GM19452 (cell line): ENCODE results near the gene RBM11.

Experiments used
- ATAC-seq: cut with Tn5 transposase; IDR thresholded peaks from one replicate; pipeline ENCODE4 v1.9.1; 2021; ENCODE audit not compliant: unreplicated experiment

Gene RBM11

DNA sequence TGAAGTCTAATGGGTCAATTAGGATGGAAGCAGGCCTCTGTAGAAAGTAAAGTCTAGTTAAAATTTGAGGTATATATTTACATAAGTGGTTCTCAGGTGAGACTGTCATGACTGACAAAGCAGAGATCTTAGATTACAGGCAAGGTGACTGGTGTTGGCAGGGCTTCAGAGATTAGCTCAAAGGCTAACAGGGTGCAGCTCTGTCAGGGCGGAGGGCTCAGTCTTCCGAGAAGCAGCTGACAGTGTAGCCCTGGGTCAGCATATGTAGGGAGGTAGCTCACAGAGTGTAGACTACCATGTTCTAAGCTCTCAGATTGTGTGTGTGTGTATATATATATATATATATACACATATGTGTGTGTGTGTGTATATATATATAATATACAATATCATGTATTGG is 54.7 kb downstream of the RBM11 start:
- no peak for ATAC-seq

GRCh38 chr21:14271053-14271452 is 55.1 kb downstream of the RBM11 start:
- no peak for ATAC-seq

- ATAC-seq = no peak
These were observed 55.7 kb downstream of the RBM11 start for GRCh38 chr21:14271641-14272040.

- no peak for ATAC-seq
These were observed 58.0 kb downstream of the RBM11 start for GRCh38 chr21:14273736-14274538.

GRCh38 chr21:14275702-14276205 is 59.8 kb downstream of the RBM11 start:
- no peak for ATAC-seq
